ENCODE measurements around the gene SNTB2. TPM values are rescaled to one million over a fixed set of nuclear protein-coding genes. Genes with fewer than 3 reads are reported as not detected.

SNTB2 gene
- total and polyA plus RNA-seq, 2 of the 13 experiments (the other 11 are each of a cell fraction or from before 2014, with no cell fraction given) = 11.5 to 19.2 TPM

GRCh38 chr16:69329369-69330285 is 142.7 kb downstream of the SNTB2 start (continued):
- TF ChIP-seq ZNF577 (CRISPR knock-in tag; IDR thresholded peaks at IDR 0.05; ENCODE audit: borderline replicate concordance, low read depth) (no peak), ZFP1 (CRISPR knock-in tag; IDR thresholded peaks at IDR 0.05) (no peak), NBN (conservative IDR thresholded peaks at IDR 0.05) (no peak), TBX3 (IDR thresholded peaks at IDR 0.05; ENCODE audit: borderline replicate concordance) (no peak), MYNN (CRISPR knock-in tag; IDR thresholded peaks at IDR 0.05; ENCODE audit: low read depth) (no peak), MZF1 (CRISPR knock-in tag; IDR thresholded peaks at IDR 0.05; ENCODE audit: borderline replicate concordance) (no peak), ZNF510 (CRISPR knock-in tag; IDR thresholded peaks at IDR 0.05; ENCODE audit: low read depth) (0 out of 2 replicates have a peak, but pooled peaks have one; percentile 78), EZH2 (conservative IDR thresholded peaks at IDR 0.05; ENCODE audit: low read depth, low read length) (no peak), ZBTB25 (CRISPR knock-in tag; IDR thresholded peaks at IDR 0.05) (no peak), BCL3 (CRISPR knock-in tag; IDR thresholded peaks at IDR 0.05) (no peak), NR2F1 (CRISPR knock-in tag; IDR thresholded peaks at IDR 0.05) (no peak), HOXA7 (CRISPR knock-in tag; IDR thresholded peaks at IDR 0.05) (no peak), SMAD3 (CRISPR knock-in tag; IDR thresholded peaks at IDR 0.05) (no peak), PLRG1 (conservative IDR thresholded peaks at IDR 0.05) (no peak), LRRFIP1 (CRISPR knock-in tag; conservative IDR thresholded peaks at IDR 0.05) (no peak), DDIT3 (CRISPR knock-in tag; IDR thresholded peaks at IDR 0.05) (no peak), ZBTB43 (CRISPR knock-in tag; conservative IDR thresholded peaks at IDR 0.05) (no peak), ZNF781 (CRISPR knock-in tag; IDR thresholded peaks at IDR 0.05; ENCODE audit: borderline replicate concordance, not compliant biosample characterization) (peak; percentile 59), KDM5A (IDR thresholded peaks at IDR 0.05; ENCODE audit: borderline replicate concordance, low read length) (no peak; the same call in 1 of the 2 replicates), GMEB1 (CRISPR knock-in tag; IDR thresholded peaks at IDR 0.05; ENCODE audit: borderline replicate concordance) (no peak)
